H1 (cell line): Measurements from ENCODE around the gene LDLRAD1. TPM values are rescaled to one million over a fixed set of nuclear protein-coding genes. Genes with fewer than 3 reads are reported as not detected.

ENCODE experiments used
- CHD7 ChIP-seq: fragments of 300-600 bp; sonication (generic); IDR thresholded peaks from 2 replicates; pipeline ENCODE4 v1.7.1; 2012; ENCODE audit warnings: low read length, moderate library complexity, mild to moderate bottlenecking, inconsistent platforms; ENCODE audit not compliant: insufficient replicate concordance
- KDM1A ChIP-seq: fragments of 200-600, 300-600 bp; sonication (generic); IDR thresholded peaks from 2 replicates; pipeline ENCODE4 v1.7.1; 2016; ENCODE audit warnings: mild to moderate bottlenecking, low read length, borderline replicate concordance
- polyA plus RNA-seq, 7 experiments: library from polyadenylated mRNA; depleted of rRNA in 3 of 7; stranded (reverse) in 5 of 7; unstranded in 2 of 7; fragments of >200 nt in 5 of 7; fragments of 200-250 nt in 2 of 7; gene quantifications; 1 replicate in 5 of 7; 2 replicates in 1 of 7; 4 replicates in 1 of 7; pipeline versions ENCODE4 v1.2.1 to v1.2.3, GENCODE V29; 2011 to 2013; ENCODE audit warnings: missing spikeins in 2 of 7, mixed read lengths in 2 of 7
- total RNA-seq: library from RNA; stranded (reverse); fragmentation: NEBNext Ultra II Directional; extraction: Animal tissue kit (Norgen Biotek cat#: 25700); gene quantifications from 2 replicates; pipeline ENCODE4 v1.2.1, GENCODE V29; 2021
- TF ChIP-seq, protein P1 (sequence below): IDR thresholded peaks from 2 replicates; pipeline ENCODE4 v1.6.1; 2012; ENCODE audit warnings: inconsistent platforms

The LDLRAD1 gene
- total and polyA plus RNA-seq, 2 of the 8 experiments (the other 6 are each of a cell fraction or from before 2014, with no cell fraction given): not detected

DNA sequence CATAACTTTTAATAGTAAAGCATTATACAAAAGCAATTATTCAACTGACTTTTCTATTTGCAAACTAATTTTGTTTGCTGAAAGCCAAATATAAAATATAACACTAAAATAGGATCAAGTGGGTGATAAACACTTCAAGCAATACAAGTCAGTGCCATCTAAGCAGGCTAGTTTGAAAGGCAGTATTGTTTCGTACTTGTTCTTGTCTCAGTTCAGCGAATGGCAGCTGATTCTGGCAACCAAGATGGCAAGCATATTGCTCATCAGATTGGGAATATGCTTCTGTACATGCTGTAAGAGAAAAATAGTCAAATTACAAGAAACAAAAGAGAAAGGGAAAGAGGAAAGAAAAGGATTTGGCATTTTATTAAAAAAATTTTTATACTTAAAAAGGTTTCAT, 27.5 kb upstream of the LDLRAD1 start (continued):
- TF ChIP-seq KDM1A (no peak), CHD7 (no peak)
- TF ChIP-seq, protein P1, sequence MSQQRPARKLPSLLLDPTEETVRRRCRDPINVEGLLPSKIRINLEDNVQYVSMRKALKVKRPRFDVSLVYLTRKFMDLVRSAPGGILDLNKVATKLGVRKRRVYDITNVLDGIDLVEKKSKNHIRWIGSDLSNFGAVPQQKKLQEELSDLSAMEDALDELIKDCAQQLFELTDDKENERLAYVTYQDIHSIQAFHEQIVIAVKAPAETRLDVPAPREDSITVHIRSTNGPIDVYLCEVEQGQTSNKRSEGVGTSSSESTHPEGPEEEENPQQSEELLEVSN: no peak
- TF ChIP-seq, all 59 proteins: peak for 0
